ENCODE data around the gene GRM8. TPM values are rescaled to one million over a fixed set of nuclear protein-coding genes. Genes with fewer than 3 reads are reported as not detected.

The GRM8 gene
- total and polyA plus RNA-seq, 8 donors = 0.11 to 1.2 (median 0.89) TPM

- Histone ChIP-seq H3K36me3 (no peaks in the 10 kb centered on the region), H3K4me1 (no peaks in the 10 kb centered on the region), H3K9me3 (no peaks in the 10 kb centered on the region), H3K27ac (no peak overlapping the region), H3K4me3 (no peak overlapping the region), H3K27me3 (no peaks in the 10 kb centered on the region)
- DNase-seq (no peak), FAIRE-seq (no peak), ATAC-seq (no peak)
- intact Hi-C loops (cut with DNase I) = no loop called here
- WGBS, 2 donors = 89 to 95% methylated on average over 1 of the region's 1 CpG
- no peak for TF ChIP-seq CTCF (IDR thresholded peaks at IDR 0.05)
Observed at GRCh38 chr7:127187740-127188139, 65.0 kb downstream of the GRM8 start.

GRCh38 chr7:127186686-127187085, 66.1 kb downstream of the GRM8 start:
- H3K4me1 ChIP-seq = no peaks in the 10 kb centered on the region
- no peak for DNase-seq
- no peaks in the 10 kb centered on the region for H3K27me3 ChIP-seq
- no peak overlapping the region for H3K4me3 ChIP-seq
- no peak overlapping the region for H3K27ac ChIP-seq
- H3K9me3 ChIP-seq = no peaks in the 10 kb centered on the region
- no peaks in the 10 kb centered on the region for H3K36me3 ChIP-seq
- WGBS, 2 donors = 48 to 53% methylated on average over 1 of the region's 1 CpG
- no peak for FAIRE-seq
- no peak for TF ChIP-seq CTCF (IDR thresholded peaks at IDR 0.05)
- no peak for ATAC-seq
- intact Hi-C loops (cut with DNase I) = no loop called here

- Histone ChIP-seq H3K4me1 (no peaks in the 10 kb centered on the region), H3K4me3 (no peak overlapping the region), H3K27ac (no peak overlapping the region), H3K36me3 (no peaks in the 10 kb centered on the region), H3K9me3 (peaks cover 0 to 3% (median 0%) of the 10 kb centered on the region in 4 donors), H3K27me3 (no peaks in the 10 kb centered on the region)
- TF ChIP-seq CTCF (IDR thresholded peaks at IDR 0.05) = no peak
- no peak for ATAC-seq
- no peak for DNase-seq
- FAIRE-seq = no peak
- intact Hi-C loops (cut with DNase I) = no loop called here
Observed at GRCh38 chr7:127177156-127177555, 75.6 kb downstream of the GRM8 start.

GRCh38 chr7:127162366-127162765, 90.4 kb downstream of the GRM8 start:
- TF ChIP-seq CTCF (IDR thresholded peaks at IDR 0.05) = no peak
- no peak overlapping the region for H3K27ac ChIP-seq
- H3K36me3 ChIP-seq = no peaks in the 10 kb centered on the region
- WGBS, 2 donors = 86 to 87% methylated on average over 2 of the region's 2 CpGs
- H3K4me3 ChIP-seq = no peak overlapping the region
- no peaks in the 10 kb centered on the region for H3K9me3 ChIP-seq
- DNase-seq (no peak), FAIRE-seq (no peak), ATAC-seq (no peak)
- intact Hi-C loops (cut with DNase I) = no loop called here
- no peaks in the 10 kb centered on the region for H3K27me3 ChIP-seq
- H3K4me1 ChIP-seq = no peaks in the 10 kb centered on the region

GRCh38 chr7:127158659-127159058, 94.1 kb downstream of the GRM8 start:
- H3K9me3 ChIP-seq = no peaks in the 10 kb centered on the region
- DNase-seq = no peak
- no peaks in the 10 kb centered on the region for H3K36me3 ChIP-seq
- H3K4me1 ChIP-seq = no peaks in the 10 kb centered on the region
- H3K27ac ChIP-seq = no peak overlapping the region
- H3K4me3 ChIP-seq = no peak overlapping the region
- TF ChIP-seq CTCF (IDR thresholded peaks at IDR 0.05) = no peak
- no peak for FAIRE-seq
- 81 to 94% methylated on average over 3 of the region's 3 CpGs for WGBS, 2 donors
- intact Hi-C loops (cut with DNase I) = no loop called here
- ATAC-seq = no peak
- no peaks in the 10 kb centered on the region for H3K27me3 ChIP-seq
